ENCODE results near the gene ZC3H18.

DNA sequence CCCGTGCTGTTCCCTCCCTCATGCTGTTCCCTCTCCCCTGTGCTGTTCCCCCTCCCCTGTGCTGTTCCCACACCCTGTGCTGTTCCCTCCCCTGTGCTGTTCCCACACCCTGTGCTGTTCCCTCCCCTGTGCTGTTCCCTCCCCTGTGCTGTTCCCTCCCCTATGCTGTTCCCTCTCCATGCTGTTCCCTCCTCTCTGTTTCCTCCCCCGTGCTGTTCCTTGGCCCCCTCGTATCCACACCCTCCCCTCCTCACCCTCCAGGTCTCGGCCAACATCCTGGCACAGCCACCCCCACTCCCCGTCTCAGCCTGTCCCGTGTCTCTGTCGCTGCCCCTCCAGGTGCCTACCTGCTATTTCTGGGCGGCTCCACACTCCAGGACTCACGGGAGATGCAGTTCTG, 48.5 kb upstream of the ZC3H18 start:
- TF ChIP-seq, protein P1, sequence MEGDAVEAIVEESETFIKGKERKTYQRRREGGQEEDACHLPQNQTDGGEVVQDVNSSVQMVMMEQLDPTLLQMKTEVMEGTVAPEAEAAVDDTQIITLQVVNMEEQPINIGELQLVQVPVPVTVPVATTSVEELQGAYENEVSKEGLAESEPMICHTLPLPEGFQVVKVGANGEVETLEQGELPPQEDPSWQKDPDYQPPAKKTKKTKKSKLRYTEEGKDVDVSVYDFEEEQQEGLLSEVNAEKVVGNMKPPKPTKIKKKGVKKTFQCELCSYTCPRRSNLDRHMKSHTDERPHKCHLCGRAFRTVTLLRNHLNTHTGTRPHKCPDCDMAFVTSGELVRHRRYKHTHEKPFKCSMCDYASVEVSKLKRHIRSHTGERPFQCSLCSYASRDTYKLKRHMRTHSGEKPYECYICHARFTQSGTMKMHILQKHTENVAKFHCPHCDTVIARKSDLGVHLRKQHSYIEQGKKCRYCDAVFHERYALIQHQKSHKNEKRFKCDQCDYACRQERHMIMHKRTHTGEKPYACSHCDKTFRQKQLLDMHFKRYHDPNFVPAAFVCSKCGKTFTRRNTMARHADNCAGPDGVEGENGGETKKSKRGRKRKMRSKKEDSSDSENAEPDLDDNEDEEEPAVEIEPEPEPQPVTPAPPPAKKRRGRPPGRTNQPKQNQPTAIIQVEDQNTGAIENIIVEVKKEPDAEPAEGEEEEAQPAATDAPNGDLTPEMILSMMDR (IDR thresholded peaks at IDR 0.05 in 2 of 3, conservative IDR thresholded peaks at IDR 0.05 in 1 of 3; ENCODE audit: borderline replicate concordance in 1 of 3, insufficient read depth in 1 of 3, low read depth in 2 of 3, low read length in 2 of 3), result no peak
- no peak for TF ChIP-seq POLR2AphosphoS5 (IDR thresholded peaks at IDR 0.05; ENCODE audit: low read depth, low read length)
- TF ChIP-seq POLR2A (IDR thresholded peaks at IDR 0.05; ENCODE audit: borderline replicate concordance, extremely low read depth, insufficient read depth, insufficient read length), result no peak
- TF ChIP-seq YY1 (IDR thresholded peaks at IDR 0.05; ENCODE audit: extremely low read depth, insufficient replicate concordance, low read depth, low read length), result no peak
